Right lobe of liver (tissue), 4 donors: Measurements from ENCODE around the gene SHC3.

ENCODE experiments used
- CTCF ChIP-seq, 4 donors: fragments of 200-600 bp in 3 of 4; fragments of 450-650 bp in 1 of 4; IDR thresholded peaks; one replicate each; pipeline versions ENCODE4 v1.5.1 to v1.8.0; 2016 to 2022; ENCODE audit warnings: antibody characterized with exemption in 4 of 4, mild to moderate bottlenecking in 2 of 4
- POLR2A ChIP-seq: fragments of 450-650 bp; IDR thresholded peaks from one replicate; pipeline ENCODE4 v1.6.1; 2017; ENCODE audit warnings: antibody characterized with exemption, mild to moderate bottlenecking
- donor health status: DM: no; HTN: no; CAD: no.
- donor health status: DM: no; HTN: no; CAD: no.
- donor health status: DM: no; HTN: yes; CAD: no.

GRCh38 chr9:89113851-89114250 is 64.8 kb downstream of the SHC3 start:
- no peak for TF ChIP-seq CTCF (IDR thresholded peaks at IDR 0.05)
- no peak for TF ChIP-seq POLR2A
